ENCODE data around the gene SCAF4. TPM values are rescaled to one million over a fixed set of nuclear protein-coding genes. Genes with fewer than 3 reads are reported as not detected.

The SCAF4 gene
- polyA plus RNA-seq, 1 of the 3 experiments (the other 2 are of a cell fraction), result 8.5 TPM

GRCh38 chr21:31727181-31727580, 4.7 kb downstream of the SCAF4 start:
- H4K20me1 ChIP-seq (ENCODE audit: insufficient read depth), result peaks cover 87% of the 10 kb centered on the region
- CTCF ChIA-PET, result no interaction called here
- DNase-seq, result no peak

More at GRCh38 chr21:31727181-31727580, 4.7 kb downstream of the SCAF4 start:
- no peaks in the 10 kb centered on the region for H3K9me2 ChIP-seq
- H3K79me2 ChIP-seq (ENCODE audit: insufficient read depth), result peaks cover 95% of the 10 kb centered on the region
- no peaks in the 10 kb centered on the region for H3K27me3 ChIP-seq (ENCODE audit: insufficient read depth)
- peaks cover 5 to 13% of the 10 kb centered on the region in 2 experiments; a peak in 2 of 4 replicates for H3K4me1 ChIP-seq (ENCODE audit: control insufficient read depth in 1 of 2, insufficient read depth in 2 of 2, low read depth in 1 of 2, low read length in 1 of 2)
- WGBS (ENCODE audit: low lambda C conversion rate), result 95% methylated on average over 7 of the region's 7 CpGs
- H3K27ac ChIP-seq (ENCODE audit: low read depth in 2 of 2, low read length in 1 of 2), result no peak overlapping the region
- no peak for TF ChIP-seq ZBTB33 (IDR thresholded peaks at IDR 0.05; ENCODE audit: borderline replicate concordance, low read depth)
- no peak for TF ChIP-seq MAX (IDR thresholded peaks at IDR 0.05; ENCODE audit: low read depth)
- no peak for TF ChIP-seq IRF3 (IDR thresholded peaks at IDR 0.05; ENCODE audit: low read depth, low read length)
- TF ChIP-seq TAF1 (IDR thresholded peaks at IDR 0.05; ENCODE audit: borderline replicate concordance, low read depth, low read length), result no peak
- no peak for TF ChIP-seq REST (IDR thresholded peaks at IDR 0.05; ENCODE audit: low read depth, low read length)
- no peak for TF ChIP-seq POLR2AphosphoS5 (IDR thresholded peaks at IDR 0.05; ENCODE audit: low read depth, low read length)
- TF ChIP-seq SIN3A (IDR thresholded peaks at IDR 0.05; ENCODE audit: borderline replicate concordance, low read depth, low read length), result no peak
- TF ChIP-seq FOXM1 (IDR thresholded peaks at IDR 0.05; ENCODE audit: low read depth), result no peak
- no peak for TF ChIP-seq SMC3 (IDR thresholded peaks at IDR 0.05; ENCODE audit: low read depth, low read length)
- no peaks in the 10 kb centered on the region for H3K9me3 ChIP-seq
- H2AFZ ChIP-seq (ENCODE audit: low read depth), result no peak overlapping the region
- H3K36me3 ChIP-seq (replicated peaks in 1 of 2; ENCODE audit: control insufficient read depth in 1 of 2, insufficient read depth in 2 of 2, low read length in 1 of 2), result peaks cover 0 to 3% of the 10 kb centered on the region in 2 experiments
- peaks cover 3% of the 10 kb centered on the region for H3F3A ChIP-seq (replicated peaks; ENCODE audit: insufficient read depth)
- POLR2A ChIA-PET, result no interaction called here
- no peak overlapping the region for H3K4me3 ChIP-seq (ENCODE audit: low read depth in 2 of 2, low read length in 1 of 2)
- no peak overlapping the region for H3K4me2 ChIP-seq
- H3K9ac ChIP-seq, result no peak overlapping the region

Measured in SK-N-SH (cell line).